GM12873 (cell line): Measurements from ENCODE around the gene TM4SF18.

Source experiments
- CTCF ChIP-seq: IDR thresholded peaks from 2 replicates; pipeline ENCODE4 v1.5.1; 2012; ENCODE audit warnings: low read depth, mild to moderate bottlenecking, moderate library complexity, low read length, control low read depth; ENCODE audit not compliant: insufficient read depth; ENCODE audit errors: missing control alignments

Gene TM4SF18

GRCh38 chr3:149283401-149283800, 50.0 kb downstream of the TM4SF18 start:
- no peak for TF ChIP-seq CTCF

- no peak for TF ChIP-seq CTCF
These were observed 50.6 kb downstream of the TM4SF18 start for GRCh38 chr3:149282836-149283235.

DNA sequence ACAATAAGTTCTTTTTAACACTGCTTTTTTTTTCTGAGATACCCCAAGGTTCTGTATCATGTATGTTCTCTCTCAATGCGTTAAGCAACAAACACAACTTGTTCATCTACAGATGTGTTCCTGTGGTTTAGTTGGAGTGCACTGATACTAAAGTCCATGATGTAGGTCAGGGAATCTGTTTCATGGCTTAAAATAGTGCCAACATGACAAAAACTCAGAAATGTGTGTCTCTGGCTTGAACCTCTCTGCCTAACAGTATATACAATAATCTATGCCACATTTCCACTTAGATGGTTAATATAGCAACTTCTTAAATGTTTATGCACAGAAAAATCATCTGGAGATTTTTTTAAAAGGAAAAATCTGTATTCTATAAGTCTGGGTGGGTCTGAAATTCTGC, 51.1 kb downstream of the TM4SF18 start:
- TF ChIP-seq CTCF: no peak

GRCh38 chr3:149280671-149281349, 52.6 kb downstream of the TM4SF18 start:
- TF ChIP-seq CTCF: no peak

DNA sequence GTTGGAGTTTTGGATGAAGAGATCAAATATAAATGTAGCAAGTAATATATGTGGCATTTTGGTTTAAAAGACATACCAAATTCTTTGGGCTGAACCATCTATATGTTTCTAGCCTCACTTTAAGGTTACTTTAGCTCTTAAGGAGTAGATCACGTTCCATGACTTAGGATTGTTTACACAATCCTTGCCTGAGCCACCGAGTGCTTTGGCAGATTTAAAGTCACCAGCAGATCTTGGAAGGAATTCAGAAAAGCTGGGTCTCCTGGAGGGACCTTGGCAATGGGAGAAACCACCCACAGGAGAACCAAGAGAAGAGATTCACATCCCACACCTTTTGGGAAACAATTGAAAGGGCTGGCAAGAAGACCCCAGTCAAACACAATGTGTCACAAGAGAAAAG, 54.5 kb downstream of the TM4SF18 start:
- TF ChIP-seq CTCF: no peak

GRCh38 chr3:149277331-149277813, 56.1 kb downstream of the TM4SF18 start:
- no peak for TF ChIP-seq CTCF

- no peak for TF ChIP-seq CTCF
These were observed 56.8 kb downstream of the TM4SF18 start for GRCh38 chr3:149276619-149277018.
